GM06990 (cell line): ENCODE results near the gene FAM107B.

Experiments
- DNase-seq: peaks from one replicate; pipeline ENCODE4 v3.0.0-alpha.2; 2011; ENCODE audit not compliant: insufficient read length; ENCODE audit errors: extremely low read depth
- H3K27me3 ChIP-seq: replicated peaks from 2 replicates; pipeline ENCODE4 v1.6.0; 2011; ENCODE audit warnings: low read length; ENCODE audit not compliant: control insufficient read depth, insufficient read depth
- H3K36me3 ChIP-seq: 2 replicates; pipeline ENCODE4 v1.5.1; 2011; ENCODE audit warnings: low read length; ENCODE audit not compliant: control insufficient read depth, insufficient read depth
- H3K4me3 ChIP-seq: replicated peaks from 2 replicates; pipeline ENCODE4 v1.5.1; 2011; ENCODE audit warnings: low read depth, mild to moderate bottlenecking, control low read depth, low read length
- CTCF ChIP-seq: IDR thresholded peaks from 2 replicates; pipeline ENCODE4 v1.5.1; 2011; ENCODE audit warnings: low read length, control low read depth, mild to moderate bottlenecking, inconsistent platforms; ENCODE audit not compliant: insufficient read depth, poor library complexity, severe bottlenecking

Gene FAM107B

GRCh38 chr10:14740684-14741247 lies 33.9 kb downstream of the FAM107B start:
- DNase-seq = peak; percentile 57
- TF ChIP-seq CTCF = no peak
- H3K4me3 ChIP-seq = no peak overlapping the region
- no peaks in the 10 kb centered on the region for H3K36me3 ChIP-seq
- no peaks in the 10 kb centered on the region for H3K27me3 ChIP-seq

- TF ChIP-seq CTCF = no peak
- no peak for DNase-seq
- Histone ChIP-seq H3K4me3 (no peak overlapping the region), H3K27me3 (no peaks in the 10 kb centered on the region), H3K36me3 (no peaks in the 10 kb centered on the region)
Observed at GRCh38 chr10:14737808-14738545, 36.7 kb downstream of the FAM107B start.

- TF ChIP-seq CTCF = no peak
- Histone ChIP-seq H3K36me3 (no peaks in the 10 kb centered on the region), H3K27me3 (no peaks in the 10 kb centered on the region), H3K4me3 (no peak overlapping the region)
- peak; percentile 41 for DNase-seq
Observed at GRCh38 chr10:14736600-14737081, 38.1 kb downstream of the FAM107B start.

GRCh38 chr10:14736043-14736442 lies 38.7 kb downstream of the FAM107B start:
- TF ChIP-seq CTCF = no peak
- H3K36me3 ChIP-seq = no peaks in the 10 kb centered on the region
- DNase-seq = no peak
- no peaks in the 10 kb centered on the region for H3K27me3 ChIP-seq
- no peak overlapping the region for H3K4me3 ChIP-seq

GRCh38 chr10:14731875-14732512 lies 42.7 kb downstream of the FAM107B start:
- TF ChIP-seq CTCF = no peak
- DNase-seq = no peak
- H3K36me3 ChIP-seq = no peaks in the 10 kb centered on the region
- H3K4me3 ChIP-seq = no peak overlapping the region
- no peaks in the 10 kb centered on the region for H3K27me3 ChIP-seq
